DOHH2 (cell line): Measurements from ENCODE around the gene PLSCR2.

ENCODE experiments used
- H3F3A ChIP-seq: fragments of 200-600 bp; sonication (generic), shearing (Covaris generic); 2 replicates; pipeline ENCODE4 v1.6.0; 2016; ENCODE audit warnings: antibody characterized with exemption, mild to moderate bottlenecking; ENCODE audit not compliant: control insufficient read depth, insufficient read depth
- H3K27ac ChIP-seq: fragments of 200-600 bp; sonication (generic); 2 replicates; pipeline ENCODE4 v1.5.1; 2014; ENCODE audit warnings: low read depth, mild to moderate bottlenecking, low read length, moderate library complexity
- H3K27me3 ChIP-seq: fragments of 200-600 bp; sonication (generic); 2 replicates; pipeline ENCODE4 v1.6.1; 2014; ENCODE audit warnings: mild to moderate bottlenecking, low read length, mixed read lengths; ENCODE audit not compliant: control insufficient read depth
- H3K36me3 ChIP-seq: fragments of 200-600 bp; sonication (generic); 2 replicates; pipeline ENCODE4 v1.6.1; 2014; ENCODE audit warnings: mild to moderate bottlenecking, low read length, moderate library complexity, mixed read lengths; ENCODE audit not compliant: control insufficient read depth
- H3K4me1 ChIP-seq: fragments of 200-600 bp; sonication (generic); 2 replicates; pipeline ENCODE4 v1.6.1; 2014; ENCODE audit warnings: mild to moderate bottlenecking, low read length, mixed read lengths; ENCODE audit not compliant: control insufficient read depth
- H3K4me2 ChIP-seq: fragments of 200-600 bp; sonication (generic); 2 replicates; pipeline ENCODE4 v1.6.0; 2014; ENCODE audit warnings: mild to moderate bottlenecking, low read length, moderate library complexity
- H3K4me3 ChIP-seq: fragments of 200-600 bp; sonication (generic); 2 replicates; pipeline ENCODE4 v1.5.1; 2014; ENCODE audit warnings: mild to moderate bottlenecking, low read length, mixed read lengths
- H3K79me2 ChIP-seq: fragments of 200-600 bp; sonication (generic); 2 replicates; pipeline ENCODE4 v1.6.1; 2014; ENCODE audit warnings: mild to moderate bottlenecking, low read length, mixed read lengths; ENCODE audit not compliant: control insufficient read depth
- H3K9me2 ChIP-seq: fragments of 200-600 bp; sonication (generic); replicated peaks from 2 replicates; pipeline ENCODE4 v1.6.1; 2014; ENCODE audit warnings: mild to moderate bottlenecking, low read length, mixed read lengths; ENCODE audit not compliant: control insufficient read depth
- H3K9me3 ChIP-seq: fragments of 200-600 bp; sonication (generic); 2 replicates; pipeline ENCODE4 v1.6.1; 2014; ENCODE audit warnings: antibody characterized with exemption, low read length, mixed read lengths; ENCODE audit not compliant: control insufficient read depth, insufficient read depth
- H4K20me1 ChIP-seq: fragments of 200-600 bp; sonication (generic); 2 replicates; pipeline ENCODE4 v1.6.0; 2014; ENCODE audit warnings: low read depth, mild to moderate bottlenecking, antibody characterized with exemption, low read length, moderate library complexity; ENCODE audit not compliant: control insufficient read depth, insufficient read depth
- CTCF ChIP-seq: fragments of 200-600 bp; sonication (generic); IDR thresholded peaks from one replicate; pipeline ENCODE4 v1.5.1; 2014; ENCODE audit warnings: antibody characterized with exemption, mild to moderate bottlenecking, low read depth, low read length; ENCODE audit not compliant: poor library complexity, severe bottlenecking
- EZH2phosphoT487 ChIP-seq: fragments of 200-600 bp; sonication (generic); IDR thresholded peaks from 2 replicates; pipeline ENCODE4 v1.6.1; 2017; ENCODE audit warnings: borderline replicate concordance, mild to moderate bottlenecking, antibody characterized with exemption, low read length, moderate library complexity, mixed read lengths

The PLSCR2 gene

GRCh38 chr3:146390957-146391356 lies 78.4 kb downstream of the PLSCR2 start:
- Histone ChIP-seq H3F3A (no peaks in the 10 kb centered on the region), H3K9me3 (no peaks in the 10 kb centered on the region), H3K79me2 (no peaks in the 10 kb centered on the region), H3K27me3 (no peaks in the 10 kb centered on the region), H3K9me2 (no peaks in the 10 kb centered on the region), H3K36me3 (no peaks in the 10 kb centered on the region), H3K4me3 (no peak overlapping the region), H3K4me2 (no peak overlapping the region), H3K27ac (no peak overlapping the region), H4K20me1 (no peaks in the 10 kb centered on the region), H3K4me1 (no peaks in the 10 kb centered on the region)
- TF ChIP-seq CTCF (no peak), EZH2phosphoT487 (no peak)

GRCh38 chr3:146390006-146390772 lies 79.2 kb downstream of the PLSCR2 start:
- TF ChIP-seq CTCF (no peak), EZH2phosphoT487 (no peak)
- no peaks in the 10 kb centered on the region for H3K9me2 ChIP-seq
- no peaks in the 10 kb centered on the region for H3K9me3 ChIP-seq
- no peak overlapping the region for H3K27ac ChIP-seq
- no peak overlapping the region for H3K4me3 ChIP-seq
- no peaks in the 10 kb centered on the region for H3F3A ChIP-seq
- H3K4me2 ChIP-seq, result no peak overlapping the region
- no peaks in the 10 kb centered on the region for H3K79me2 ChIP-seq
- no peaks in the 10 kb centered on the region for H4K20me1 ChIP-seq
- H3K4me1 ChIP-seq, result no peaks in the 10 kb centered on the region
- H3K36me3 ChIP-seq, result no peaks in the 10 kb centered on the region
- H3K27me3 ChIP-seq, result no peaks in the 10 kb centered on the region

DNA sequence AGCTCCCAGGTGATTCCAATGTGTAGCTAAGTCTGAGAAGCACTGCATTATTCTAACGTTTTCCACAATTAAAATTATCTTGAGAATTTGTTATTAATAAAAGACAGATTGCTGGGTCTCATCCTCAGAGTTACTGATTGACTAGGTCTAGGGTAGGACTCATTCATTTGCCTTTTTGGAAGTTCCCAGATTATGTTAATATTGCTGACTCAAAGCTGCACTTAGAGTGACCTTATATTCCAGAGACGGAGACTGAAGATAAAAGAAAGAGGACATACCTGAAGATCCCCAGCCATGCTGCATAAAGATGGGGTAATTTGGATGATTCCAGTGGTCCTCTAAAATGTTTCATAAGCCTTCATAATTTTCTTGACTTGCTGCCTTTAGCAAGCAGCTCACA lies 81.8 kb downstream of the PLSCR2 start:
- Histone ChIP-seq H3K4me3 (no peak overlapping the region), H3K27ac (no peak overlapping the region), H3F3A (no peaks in the 10 kb centered on the region), H3K27me3 (no peaks in the 10 kb centered on the region), H4K20me1 (no peaks in the 10 kb centered on the region), H3K9me2 (no peaks in the 10 kb centered on the region), H3K36me3 (no peaks in the 10 kb centered on the region), H3K4me2 (no peak overlapping the region), H3K79me2 (no peaks in the 10 kb centered on the region), H3K4me1 (no peaks in the 10 kb centered on the region), H3K9me3 (no peaks in the 10 kb centered on the region)
- no peak for TF ChIP-seq CTCF
